GM12892 (cell line): ENCODE results near the gene MYO1A.

Experiments used
- POLR2A ChIP-seq: IDR thresholded peaks from 2 replicates; pipeline ENCODE4 v1.6.1; 2011; ENCODE audit warnings: low read depth, low read length, control low read depth
- POLR2AphosphoS5 ChIP-seq: IDR thresholded peaks from 2 replicates; pipeline ENCODE4 v1.6.1; 2011; ENCODE audit warnings: low read depth, low read length, control low read depth
- TAF1 ChIP-seq: IDR thresholded peaks from 2 replicates; pipeline ENCODE4 v1.6.1; 2011; ENCODE audit warnings: low read depth, mild to moderate bottlenecking, control low read depth, low read length, borderline replicate concordance

DNA sequence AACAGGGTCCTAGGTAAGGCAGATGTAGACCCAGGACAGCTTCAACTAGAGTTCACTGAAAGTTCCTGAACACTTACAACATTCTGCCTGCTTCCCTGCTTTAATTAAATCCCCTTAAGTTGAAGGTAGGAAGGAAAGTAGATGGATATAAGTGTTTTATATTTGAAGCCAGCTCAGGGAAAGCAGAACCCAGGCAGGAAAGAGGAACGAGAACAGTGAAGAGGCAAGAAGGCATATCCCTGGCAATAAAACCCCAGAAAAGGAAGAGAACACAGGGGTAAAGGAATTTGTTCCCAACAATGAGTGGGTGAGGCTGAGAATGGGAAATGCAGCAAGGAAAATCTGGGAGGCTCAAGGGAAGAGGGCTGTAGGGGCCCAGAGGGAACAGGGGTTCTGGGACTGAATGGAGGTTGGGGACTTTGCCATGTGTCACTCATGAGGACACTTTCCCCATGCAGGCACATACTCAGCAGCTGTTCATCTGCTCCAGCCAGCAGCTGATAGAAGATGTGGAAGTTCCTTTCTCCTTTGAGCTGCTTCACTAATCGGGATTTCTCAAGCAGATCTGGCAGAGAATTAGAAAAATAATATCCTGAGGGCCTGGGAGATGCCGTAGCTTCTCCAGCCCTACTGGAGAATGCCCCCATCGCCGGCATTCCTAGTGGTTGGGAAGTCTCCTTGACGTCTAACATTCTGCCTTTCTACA is 3.7 kb downstream of the MYO1A start:
- TF ChIP-seq POLR2AphosphoS5 (no peak), TAF1 (no peak), POLR2A (no peak)
